DMS53 treated with DMSO at 0.1 percent for 48 hours (cell line): Measurements from ENCODE around the gene HMGB1.

Source experiments
- DNase-seq: peaks from one replicate; lab custom pipeline; 2025; ENCODE audit not compliant: unreplicated experiment; lab: John Stamatoyannopoulos, UW

HMGB1 gene

GRCh38 chr13:30435911-30436451 lies 29.8 kb downstream of the HMGB1 start:
- DNase-seq, result no peak

DNA sequence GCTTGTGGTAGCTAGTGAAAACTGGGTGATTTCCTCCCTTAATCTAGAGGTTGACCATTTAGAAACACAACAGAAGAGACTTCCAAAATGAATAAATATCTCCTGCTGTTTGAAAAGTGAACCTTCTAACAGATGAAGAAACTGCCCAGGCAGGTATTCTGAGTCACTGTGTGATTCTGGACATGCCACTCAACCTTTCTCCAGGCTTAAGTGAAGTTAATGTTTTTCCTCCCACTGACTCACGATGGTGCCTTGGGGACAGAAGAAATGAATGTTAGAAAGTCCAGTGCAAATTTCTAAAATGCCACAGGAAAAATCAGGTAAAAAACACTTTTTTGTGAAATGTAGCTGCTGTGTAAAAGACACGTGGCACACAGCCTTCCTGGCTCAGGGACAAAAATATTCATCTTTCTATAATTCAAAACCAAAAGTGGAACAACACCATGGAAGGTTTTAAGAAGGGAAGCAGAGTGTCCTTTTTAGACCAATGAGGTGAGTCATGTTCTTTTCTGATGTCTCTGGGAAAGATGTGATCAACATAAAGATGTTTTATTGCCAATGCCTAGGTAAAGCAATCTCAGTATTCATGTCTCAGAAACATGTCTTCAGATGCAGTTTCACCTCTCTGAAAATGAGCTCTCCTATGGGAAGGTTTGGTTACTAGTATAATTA lies 34.3 kb downstream of the HMGB1 start:
- DNase-seq, result peak; percentile 9

GRCh38 chr13:30429721-30430694 lies 35.7 kb downstream of the HMGB1 start:
- no peak for DNase-seq

DNA sequence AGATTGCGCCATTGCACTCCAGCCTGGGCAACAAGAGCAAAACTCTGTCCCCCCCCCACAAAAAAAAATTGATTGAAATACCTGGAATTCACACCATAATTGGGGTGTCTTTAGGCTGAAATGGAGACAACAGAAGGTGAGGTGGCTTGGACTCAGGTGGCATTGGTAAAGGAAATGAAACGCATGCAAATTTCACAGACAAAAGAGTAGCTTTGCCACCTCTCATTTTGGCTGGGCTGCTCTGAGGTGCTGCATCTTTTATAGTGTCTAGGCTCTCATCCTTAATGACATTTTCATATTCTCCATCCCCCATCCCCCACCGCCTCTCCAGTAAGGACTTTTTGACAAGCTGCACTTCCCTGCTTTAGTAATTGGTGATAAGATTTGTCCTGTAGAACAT lies 36.5 kb downstream of the HMGB1 start:
- no peak for DNase-seq

DNA sequence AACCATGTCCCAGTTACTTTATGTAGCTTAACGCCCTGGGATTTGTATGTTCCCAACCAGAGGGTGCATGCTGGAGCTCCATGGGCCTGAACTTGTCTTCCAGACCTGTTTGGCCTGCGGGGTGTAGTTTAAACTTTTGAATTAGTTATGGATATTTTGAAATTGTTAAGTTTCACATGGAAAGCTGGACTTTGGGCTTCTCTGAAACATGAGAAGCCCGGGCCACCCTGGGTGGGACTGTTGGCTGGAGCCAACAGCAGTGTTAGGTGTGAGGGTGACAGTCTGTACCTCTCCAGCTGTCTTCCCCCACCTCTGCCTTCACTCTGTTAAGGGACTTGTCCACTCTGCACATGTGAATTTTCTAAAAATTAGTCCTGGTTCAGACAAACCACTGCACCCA lies 41.8 kb downstream of the HMGB1 start:
- no peak for DNase-seq

GRCh38 chr13:30422054-30422839 lies 43.5 kb downstream of the HMGB1 start, which contains the start of gene UBE2L5:
UBE2L5 (plus strand) TSS chr13:30422493; CDS start chr13:30427991, 5,498 bp downstream.
- DNase-seq, result peak; percentile 64

DNA sequence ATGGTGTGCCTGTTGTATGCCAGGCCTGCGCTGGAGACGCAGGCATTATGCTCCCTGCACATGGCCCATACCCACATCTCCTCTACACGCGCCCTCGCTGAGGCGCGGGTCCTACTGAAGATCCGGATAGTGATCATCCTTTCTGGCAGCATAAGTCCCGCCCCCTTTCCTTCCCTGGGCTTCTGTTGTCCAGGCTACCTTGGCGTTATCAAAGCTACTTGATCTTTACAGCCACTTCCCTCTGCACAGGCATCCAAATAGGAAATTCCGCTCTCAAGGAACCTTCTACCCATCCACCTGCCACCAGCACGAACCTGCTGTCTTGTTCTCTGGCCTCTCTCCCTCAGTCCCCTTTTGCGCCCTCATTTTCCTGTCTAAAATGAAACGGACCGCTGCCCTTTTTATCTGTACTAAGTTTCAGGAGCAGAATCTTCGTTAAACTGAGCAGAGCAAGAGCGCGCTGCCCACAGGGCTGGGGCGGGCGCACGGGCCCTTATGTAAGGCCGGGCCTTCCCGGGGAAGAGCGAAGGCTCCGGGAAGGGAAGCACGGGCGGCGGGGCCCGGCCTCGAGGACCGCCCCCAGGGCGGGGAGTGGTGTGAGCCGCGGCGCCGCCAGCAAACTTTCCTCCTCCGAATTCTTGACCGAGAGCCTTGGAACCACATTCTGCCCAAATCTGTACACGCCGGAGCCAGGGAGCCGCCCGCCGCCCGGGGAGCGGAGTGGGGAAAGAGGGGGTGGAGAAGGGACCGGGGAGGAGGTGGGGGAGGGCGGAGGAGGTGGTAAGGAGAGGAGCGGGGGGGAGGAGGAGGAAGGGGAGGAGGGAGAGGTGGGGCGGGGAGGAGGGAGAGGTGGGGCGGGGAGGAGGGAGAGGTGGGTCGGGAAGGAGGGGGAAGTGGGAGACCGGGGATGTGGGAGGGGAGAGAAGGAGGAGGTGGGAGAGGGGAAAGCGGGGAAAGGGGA lies 44.4 kb downstream of the HMGB1 start:
- peak; percentile 40 for DNase-seq

GRCh38 chr13:30418717-30419459 lies 46.8 kb downstream of the HMGB1 start:
- DNase-seq, result no peak

DNA sequence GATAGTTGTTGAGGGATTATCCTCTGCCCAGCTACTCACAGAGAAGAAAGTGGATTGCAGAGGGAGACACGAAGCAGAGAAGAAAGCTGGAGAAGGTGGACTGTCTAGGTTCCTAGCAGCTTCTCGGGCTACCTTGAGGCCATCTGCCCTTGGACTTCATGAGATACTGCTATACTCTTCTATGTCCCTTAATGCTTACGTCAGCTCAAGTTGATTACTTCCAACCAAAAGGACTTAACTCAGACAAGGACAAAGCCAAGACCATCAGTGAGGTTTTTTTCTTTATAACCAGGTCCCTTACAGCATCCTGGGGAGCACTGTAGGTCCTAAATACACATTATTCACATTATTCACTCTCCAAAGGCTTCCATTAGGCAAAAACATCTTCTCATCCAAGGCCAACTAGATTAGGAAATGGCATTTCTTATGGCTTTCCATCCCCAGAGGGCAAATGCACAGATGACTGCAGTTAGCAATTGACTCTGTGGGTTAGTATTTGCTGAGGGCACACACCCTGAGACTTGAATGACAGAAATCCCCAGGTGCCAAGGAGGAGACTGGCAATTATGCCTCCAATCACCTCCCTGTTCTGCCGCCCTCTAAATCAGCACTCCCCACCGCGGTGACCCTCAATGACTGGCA lies 47.5 kb downstream of the HMGB1 start:
- DNase-seq, result no peak

DNA sequence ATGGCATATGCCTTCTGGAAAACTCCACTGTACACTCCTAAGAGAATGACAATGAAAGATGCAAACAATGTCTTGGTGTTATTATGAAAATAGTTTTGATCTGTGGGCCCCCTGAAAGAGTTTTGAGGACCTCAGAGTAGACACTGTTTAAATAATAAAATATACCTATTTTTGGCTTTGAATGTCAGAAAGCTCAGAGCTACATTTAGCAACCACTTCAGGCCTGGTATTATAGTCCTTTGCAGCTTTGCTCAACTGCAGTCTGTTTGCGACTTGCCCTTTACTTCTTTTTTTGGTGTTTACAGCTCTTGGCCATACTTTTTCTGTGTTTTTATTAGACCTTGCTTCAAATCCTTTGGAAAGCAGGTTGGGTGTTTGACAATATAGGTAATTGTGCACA lies 49.3 kb downstream of the HMGB1 start:
- no peak for DNase-seq

- DNase-seq, result no peak
Observed at GRCh38 chr13:30415430-30416030, 50.2 kb downstream of the HMGB1 start.

DNA sequence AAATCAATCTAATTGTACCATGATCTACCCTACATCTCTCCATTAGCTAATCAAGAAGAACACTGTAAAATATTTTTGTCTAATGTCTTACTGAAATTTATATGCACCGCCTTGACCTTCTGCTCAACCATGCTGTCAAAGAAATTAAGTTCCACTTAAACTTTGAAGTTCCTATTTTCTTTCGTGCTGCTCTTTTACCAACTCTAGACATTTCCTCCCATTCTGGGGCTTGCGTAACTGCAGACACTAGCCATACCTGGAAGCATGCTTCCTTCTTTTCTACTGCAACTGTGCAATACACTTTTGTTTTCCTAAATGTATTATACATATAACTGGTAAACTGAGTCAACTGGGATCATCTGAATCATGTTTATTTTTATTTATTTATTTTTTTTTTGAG lies 51.9 kb downstream of the HMGB1 start:
- DNase-seq, result no peak

GRCh38 chr13:30412346-30412745 lies 53.4 kb downstream of the HMGB1 start:
- no peak for DNase-seq

GRCh38 chr13:30410705-30411125 lies 55.0 kb downstream of the HMGB1 start:
- no peak for DNase-seq

DNA sequence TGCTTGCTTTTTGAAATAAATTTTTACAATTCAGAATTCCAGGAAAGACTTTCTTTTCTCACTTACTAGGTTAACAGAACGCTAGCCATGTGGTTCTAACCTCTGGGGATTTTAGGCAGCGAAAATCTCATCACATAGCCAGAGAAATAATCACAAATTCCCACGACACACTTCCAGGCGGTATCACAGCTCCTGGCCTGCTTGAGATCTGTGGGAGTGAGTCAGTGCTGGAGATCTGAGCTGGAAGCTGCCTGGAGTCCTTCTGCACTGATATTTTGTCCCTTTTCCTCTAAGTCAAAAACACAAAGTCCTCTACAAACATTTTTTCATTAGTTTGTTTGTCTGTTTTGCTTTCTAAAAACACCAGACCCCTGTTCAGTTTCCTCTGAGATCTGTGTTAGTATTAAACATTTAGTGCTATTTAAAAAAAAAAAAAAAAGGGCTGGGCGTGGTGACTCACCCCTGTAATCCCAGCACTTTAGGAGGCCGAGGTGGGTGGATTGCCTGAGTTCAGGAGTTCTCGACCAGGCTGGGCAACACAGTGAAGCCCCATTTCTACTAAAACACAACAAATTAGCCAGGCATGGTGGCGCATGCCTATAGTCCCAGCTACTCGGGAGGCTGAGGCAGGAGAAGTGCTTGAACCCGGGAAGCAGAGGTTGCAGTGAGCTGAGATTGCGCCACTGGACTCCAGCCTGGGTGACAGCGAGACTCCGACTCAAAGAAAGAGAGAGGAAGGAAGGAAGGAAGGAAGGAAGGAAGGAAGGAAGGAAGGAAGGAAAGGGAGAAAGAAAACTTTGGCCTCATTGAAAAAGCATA lies 55.6 kb downstream of the HMGB1 start:
- no peak for DNase-seq

- DNase-seq, result peak; percentile 89
Observed at GRCh38 chr13:30408319-30409101, 57.2 kb downstream of the HMGB1 start.
